Measurements from ENCODE around the gene DNMBP. TPM values are rescaled to one million over a fixed set of nuclear protein-coding genes. Genes with fewer than 3 reads are reported as not detected.

Gene DNMBP
- total and polyA plus RNA-seq, 2 experiments from 2014 or later = 13.4 to 31.2 TPM

DNA sequence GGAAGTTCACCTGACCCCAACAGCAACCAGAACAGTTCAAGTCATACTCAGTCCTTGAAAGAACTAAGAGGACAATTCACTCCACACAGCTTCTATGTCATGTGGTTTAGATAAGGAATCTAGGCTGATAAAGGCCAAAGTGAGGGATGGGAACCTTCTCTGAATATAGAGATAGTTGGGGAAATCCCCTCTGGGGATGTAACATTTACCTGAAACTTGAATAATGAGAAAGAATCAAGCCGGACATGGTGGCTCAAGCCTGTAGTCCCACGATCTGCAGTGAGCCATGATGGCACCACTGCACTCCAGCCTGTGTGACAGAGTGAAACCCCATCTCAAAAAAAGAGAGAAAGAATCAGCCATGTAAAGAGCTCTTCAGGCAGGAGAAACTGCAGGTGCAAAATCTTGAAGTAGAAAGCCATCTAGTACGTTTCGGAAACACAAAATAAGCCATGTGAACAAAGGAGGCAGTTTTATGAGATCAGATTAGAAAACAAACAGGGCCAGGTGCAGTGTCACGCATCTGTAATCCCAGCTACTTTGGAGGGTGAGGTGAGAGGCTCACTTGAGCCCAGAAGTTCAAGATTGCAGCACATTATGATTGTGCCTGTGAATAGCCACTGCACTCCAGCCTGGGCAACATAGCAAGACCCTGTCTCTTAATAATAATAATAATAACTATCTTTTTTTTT is 4.5 kb upstream of the DNMBP start (continued):
- TF ChIP-seq EZH2 (IDR thresholded peaks at IDR 0.05; ENCODE audit: low read depth, unreplicated experiment) = no peak
- TF ChIP-seq NANOG (IDR thresholded peaks at IDR 0.05; ENCODE audit: borderline replicate concordance) = no peak
- TF ChIP-seq POLR2AphosphoS5 (IDR thresholded peaks at IDR 0.05; ENCODE audit: low read depth) = no peak
- TF ChIP-seq, protein P1, sequence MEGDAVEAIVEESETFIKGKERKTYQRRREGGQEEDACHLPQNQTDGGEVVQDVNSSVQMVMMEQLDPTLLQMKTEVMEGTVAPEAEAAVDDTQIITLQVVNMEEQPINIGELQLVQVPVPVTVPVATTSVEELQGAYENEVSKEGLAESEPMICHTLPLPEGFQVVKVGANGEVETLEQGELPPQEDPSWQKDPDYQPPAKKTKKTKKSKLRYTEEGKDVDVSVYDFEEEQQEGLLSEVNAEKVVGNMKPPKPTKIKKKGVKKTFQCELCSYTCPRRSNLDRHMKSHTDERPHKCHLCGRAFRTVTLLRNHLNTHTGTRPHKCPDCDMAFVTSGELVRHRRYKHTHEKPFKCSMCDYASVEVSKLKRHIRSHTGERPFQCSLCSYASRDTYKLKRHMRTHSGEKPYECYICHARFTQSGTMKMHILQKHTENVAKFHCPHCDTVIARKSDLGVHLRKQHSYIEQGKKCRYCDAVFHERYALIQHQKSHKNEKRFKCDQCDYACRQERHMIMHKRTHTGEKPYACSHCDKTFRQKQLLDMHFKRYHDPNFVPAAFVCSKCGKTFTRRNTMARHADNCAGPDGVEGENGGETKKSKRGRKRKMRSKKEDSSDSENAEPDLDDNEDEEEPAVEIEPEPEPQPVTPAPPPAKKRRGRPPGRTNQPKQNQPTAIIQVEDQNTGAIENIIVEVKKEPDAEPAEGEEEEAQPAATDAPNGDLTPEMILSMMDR (conservative IDR thresholded peaks at IDR 0.05; ENCODE audit: low read depth in 2 of 2) = no peak
- no peak for TF ChIP-seq STAT1 (IDR thresholded peaks at IDR 0.05; ENCODE audit: unreplicated experiment)
- TF ChIP-seq ZNF114 (CRISPR knock-in tag; IDR thresholded peaks at IDR 0.05) = no peak
- no peak for TF ChIP-seq ZNF331 (CRISPR knock-in tag; IDR thresholded peaks at IDR 0.05; ENCODE audit: low read depth)
- TF ChIP-seq CREB1 (CRISPR knock-in tag; IDR thresholded peaks at IDR 0.05; ENCODE audit: low read depth) = no peak
- no peak for TF ChIP-seq ETS1 (IDR thresholded peaks at IDR 0.05)
- no peak for TF ChIP-seq EZH2phosphoT487 (IDR thresholded peaks at IDR 0.05; ENCODE audit: unreplicated experiment)

DNA sequence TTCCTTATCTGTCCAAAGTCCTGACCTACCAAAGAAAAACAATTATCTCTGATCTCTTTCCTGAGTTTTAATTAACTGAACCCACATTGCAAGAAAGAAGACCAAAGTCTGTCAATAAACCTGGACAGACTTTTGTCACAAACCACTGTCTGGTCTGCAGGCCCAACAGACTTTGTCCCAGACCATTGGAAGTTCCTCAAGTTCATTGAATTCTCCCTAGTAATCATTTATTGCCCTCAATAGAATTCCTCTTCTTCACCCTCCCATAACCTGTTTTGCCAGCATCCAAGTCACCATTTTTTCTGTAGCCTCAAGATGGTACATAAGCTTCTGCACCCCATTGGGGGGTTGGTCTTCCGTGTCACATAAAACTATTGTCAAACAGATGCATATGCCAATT is 3.9 kb upstream of the DNMBP start:
- H3K27me3 Mint-ChIP-seq (ENCODE audit: insufficient read depth, low read depth, poor library complexity) = peaks cover 7% of the 10 kb centered on the region
- no peak overlapping the region for H3K4me2 ChIP-seq
- peaks cover 9% of the 10 kb centered on the region for H3K4me1 Mint-ChIP-seq
- TF ChIP-seq ZNF114 (CRISPR knock-in tag; IDR thresholded peaks at IDR 0.05) = no peak
- TF ChIP-seq JUNB (IDR thresholded peaks at IDR 0.05; ENCODE audit: unreplicated experiment) = no peak
- TF ChIP-seq, protein P2, sequence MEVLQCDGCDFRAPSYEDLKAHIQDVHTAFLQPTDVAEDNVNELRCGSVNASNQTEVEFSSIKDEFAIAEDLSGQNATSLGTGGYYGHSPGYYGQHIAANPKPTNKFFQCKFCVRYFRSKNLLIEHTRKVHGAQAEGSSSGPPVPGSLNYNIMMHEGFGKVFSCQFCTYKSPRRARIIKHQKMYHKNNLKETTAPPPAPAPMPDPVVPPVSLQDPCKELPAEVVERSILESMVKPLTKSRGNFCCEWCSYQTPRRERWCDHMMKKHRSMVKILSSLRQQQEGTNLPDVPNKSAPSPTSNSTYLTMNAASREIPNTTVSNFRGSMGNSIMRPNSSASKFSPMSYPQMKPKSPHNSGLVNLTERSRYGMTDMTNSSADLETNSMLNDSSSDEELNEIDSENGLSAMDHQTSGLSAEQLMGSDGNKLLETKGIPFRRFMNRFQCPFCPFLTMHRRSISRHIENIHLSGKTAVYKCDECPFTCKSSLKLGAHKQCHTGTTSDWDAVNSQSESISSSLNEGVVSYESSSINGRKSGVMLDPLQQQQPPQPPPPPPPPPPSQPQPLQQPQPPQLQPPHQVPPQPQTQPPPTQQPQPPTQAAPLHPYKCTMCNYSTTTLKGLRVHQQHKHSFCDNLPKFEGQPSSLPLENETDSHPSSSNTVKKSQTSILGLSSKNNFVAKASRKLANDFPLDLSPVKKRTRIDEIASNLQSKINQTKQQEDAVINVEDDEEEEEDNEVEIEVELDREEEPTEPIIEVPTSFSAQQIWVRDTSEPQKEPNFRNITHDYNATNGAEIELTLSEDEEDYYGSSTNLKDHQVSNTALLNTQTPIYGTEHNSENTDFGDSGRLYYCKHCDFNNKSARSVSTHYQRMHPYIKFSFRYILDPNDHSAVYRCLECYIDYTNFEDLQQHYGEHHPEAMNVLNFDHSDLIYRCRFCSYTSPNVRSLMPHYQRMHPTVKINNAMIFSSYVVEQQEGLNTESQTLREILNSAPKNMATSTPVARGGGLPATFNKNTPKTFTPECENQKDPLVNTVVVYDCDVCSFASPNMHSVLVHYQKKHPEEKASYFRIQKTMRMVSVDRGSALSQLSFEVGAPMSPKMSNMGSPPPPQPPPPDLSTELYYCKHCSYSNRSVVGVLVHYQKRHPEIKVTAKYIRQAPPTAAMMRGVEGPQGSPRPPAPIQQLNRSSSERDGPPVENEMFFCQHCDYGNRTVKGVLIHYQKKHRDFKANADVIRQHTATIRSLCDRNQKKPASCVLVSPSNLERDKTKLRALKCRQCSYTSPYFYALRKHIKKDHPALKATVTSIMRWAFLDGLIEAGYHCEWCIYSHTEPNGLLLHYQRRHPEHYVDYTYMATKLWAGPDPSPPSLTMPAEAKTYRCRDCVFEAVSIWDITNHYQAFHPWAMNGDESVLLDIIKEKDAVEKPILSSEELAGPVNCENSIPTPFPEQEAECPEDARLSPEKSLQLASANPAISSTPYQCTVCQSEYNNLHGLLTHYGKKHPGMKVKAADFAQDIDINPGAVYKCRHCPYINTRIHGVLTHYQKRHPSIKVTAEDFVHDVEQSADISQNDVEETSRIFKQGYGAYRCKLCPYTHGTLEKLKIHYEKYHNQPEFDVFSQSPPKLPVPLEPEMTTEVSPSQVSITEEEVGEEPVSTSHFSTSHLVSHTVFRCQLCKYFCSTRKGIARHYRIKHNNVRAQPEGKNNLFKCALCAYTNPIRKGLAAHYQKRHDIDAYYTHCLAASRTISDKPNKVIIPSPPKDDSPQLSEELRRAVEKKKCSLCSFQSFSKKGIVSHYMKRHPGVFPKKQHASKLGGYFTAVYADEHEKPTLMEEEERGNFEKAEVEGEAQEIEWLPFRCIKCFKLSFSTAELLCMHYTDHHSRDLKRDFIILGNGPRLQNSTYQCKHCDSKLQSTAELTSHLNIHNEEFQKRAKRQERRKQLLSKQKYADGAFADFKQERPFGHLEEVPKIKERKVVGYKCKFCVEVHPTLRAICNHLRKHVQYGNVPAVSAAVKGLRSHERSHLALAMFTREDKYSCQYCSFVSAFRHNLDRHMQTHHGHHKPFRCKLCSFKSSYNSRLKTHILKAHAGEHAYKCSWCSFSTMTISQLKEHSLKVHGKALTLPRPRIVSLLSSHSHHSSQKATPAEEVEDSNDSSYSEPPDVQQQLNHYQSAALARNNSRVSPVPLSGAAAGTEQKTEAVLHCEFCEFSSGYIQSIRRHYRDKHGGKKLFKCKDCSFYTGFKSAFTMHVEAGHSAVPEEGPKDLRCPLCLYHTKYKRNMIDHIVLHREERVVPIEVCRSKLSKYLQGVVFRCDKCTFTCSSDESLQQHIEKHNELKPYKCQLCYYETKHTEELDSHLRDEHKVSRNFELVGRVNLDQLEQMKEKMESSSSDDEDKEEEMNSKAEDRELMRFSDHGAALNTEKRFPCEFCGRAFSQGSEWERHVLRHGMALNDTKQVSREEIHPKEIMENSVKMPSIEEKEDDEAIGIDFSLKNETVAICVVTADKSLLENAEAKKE (CRISPR knock-in tag; IDR thresholded peaks at IDR 0.05) = no peak
- TF ChIP-seq, protein P3, sequence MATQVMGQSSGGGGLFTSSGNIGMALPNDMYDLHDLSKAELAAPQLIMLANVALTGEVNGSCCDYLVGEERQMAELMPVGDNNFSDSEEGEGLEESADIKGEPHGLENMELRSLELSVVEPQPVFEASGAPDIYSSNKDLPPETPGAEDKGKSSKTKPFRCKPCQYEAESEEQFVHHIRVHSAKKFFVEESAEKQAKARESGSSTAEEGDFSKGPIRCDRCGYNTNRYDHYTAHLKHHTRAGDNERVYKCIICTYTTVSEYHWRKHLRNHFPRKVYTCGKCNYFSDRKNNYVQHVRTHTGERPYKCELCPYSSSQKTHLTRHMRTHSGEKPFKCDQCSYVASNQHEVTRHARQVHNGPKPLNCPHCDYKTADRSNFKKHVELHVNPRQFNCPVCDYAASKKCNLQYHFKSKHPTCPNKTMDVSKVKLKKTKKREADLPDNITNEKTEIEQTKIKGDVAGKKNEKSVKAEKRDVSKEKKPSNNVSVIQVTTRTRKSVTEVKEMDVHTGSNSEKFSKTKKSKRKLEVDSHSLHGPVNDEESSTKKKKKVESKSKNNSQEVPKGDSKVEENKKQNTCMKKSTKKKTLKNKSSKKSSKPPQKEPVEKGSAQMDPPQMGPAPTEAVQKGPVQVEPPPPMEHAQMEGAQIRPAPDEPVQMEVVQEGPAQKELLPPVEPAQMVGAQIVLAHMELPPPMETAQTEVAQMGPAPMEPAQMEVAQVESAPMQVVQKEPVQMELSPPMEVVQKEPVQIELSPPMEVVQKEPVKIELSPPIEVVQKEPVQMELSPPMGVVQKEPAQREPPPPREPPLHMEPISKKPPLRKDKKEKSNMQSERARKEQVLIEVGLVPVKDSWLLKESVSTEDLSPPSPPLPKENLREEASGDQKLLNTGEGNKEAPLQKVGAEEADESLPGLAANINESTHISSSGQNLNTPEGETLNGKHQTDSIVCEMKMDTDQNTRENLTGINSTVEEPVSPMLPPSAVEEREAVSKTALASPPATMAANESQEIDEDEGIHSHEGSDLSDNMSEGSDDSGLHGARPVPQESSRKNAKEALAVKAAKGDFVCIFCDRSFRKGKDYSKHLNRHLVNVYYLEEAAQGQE (IDR thresholded peaks at IDR 0.05; ENCODE audit: unreplicated experiment) = no peak

More for the DNA sequence above, 3.9 kb upstream of the DNMBP start:
- Mint-ChIP-seq H3K27ac (no peak overlapping the region), H3K9me3 (no peaks in the 10 kb centered on the region), H3K4me3 (no peak overlapping the region), H3K36me3 (ENCODE audit: low read depth) (no peaks in the 10 kb centered on the region)
- Histone ChIP-seq H3K27me3 (ENCODE audit: insufficient read depth) (0 out of 2 replicates have a peak, but pooled peaks cover 7% of the 10 kb centered on the region), H3K27ac (ENCODE audit: low read depth) (no peak overlapping the region), H2AFZ (peak overlapping the region; percentile 52; the same call in 1 of the 2 replicates), H3K36me3 (ENCODE audit: insufficient read depth) (no peaks in the 10 kb centered on the region), H4K20me1 (replicated peaks; ENCODE audit: insufficient read depth) (no peaks in the 10 kb centered on the region), H3F3A (replicated peaks; ENCODE audit: low read depth) (no peaks in the 10 kb centered on the region; the same call in 1 of the 2 replicates), H3K9me2 (ENCODE audit: insufficient read depth) (no peaks in the 10 kb centered on the region), H3K79me2 (replicated peaks; ENCODE audit: insufficient read depth) (peaks cover 2% of the 10 kb centered on the region; the same call in 1 of the 2 replicates), H3K4me1 (ENCODE audit: insufficient read depth) (peaks cover 11% of the 10 kb centered on the region; the same call in 1 of the 2 replicates), H3K4me3 (no peak overlapping the region)
- ATAC-seq = no peak
- DNase-seq (ENCODE audit: low spot score) = no peak

Data from GM23338 (cell line).